Measurements from ENCODE around the gene PTPRC. TPM values are rescaled to one million over a fixed set of nuclear protein-coding genes. Genes with fewer than 3 reads are reported as not detected.
A peak's percentile ranks its signal among the peaks of the same experiment; 100 is the strongest.

PTPRC gene
- total RNA-seq, 1 donor = 281 TPM

GRCh38 chr1:198669023-198669698 is 30.3 kb downstream of the PTPRC start:
- DNase-seq (ENCODE audit: low read depth in 2 of 3, low spot score in 2 of 3) = peak in 2 of 3 donors; percentile 65 to 67

GRCh38 chr1:198669771-198670170 is 30.9 kb downstream of the PTPRC start:
- DNase-seq (ENCODE audit: low read depth in 2 of 3, low spot score in 2 of 3) = no peak

- peak in 1 of 3 donors; percentile 48 for DNase-seq (ENCODE audit: low read depth in 2 of 3, low spot score in 2 of 3)
These were observed 32.3 kb downstream of the PTPRC start for GRCh38 chr1:198671136-198671535.

- no peak for DNase-seq (ENCODE audit: low read depth in 2 of 3, low spot score in 2 of 3)
These were observed 33.3 kb downstream of the PTPRC start for GRCh38 chr1:198672124-198672523.

- DNase-seq (ENCODE audit: low read depth in 2 of 3, low spot score in 2 of 3) = no peak
These were observed 35.2 kb downstream of the PTPRC start for GRCh38 chr1:198674009-198674408.

- peak in 1 of 3 donors; percentile 83 for DNase-seq (ENCODE audit: low read depth in 2 of 3, low spot score in 2 of 3)
These were observed 37.4 kb downstream of the PTPRC start for GRCh38 chr1:198676253-198676652.

GRCh38 chr1:198677027-198677426 is 38.2 kb downstream of the PTPRC start:
- no peak for DNase-seq (ENCODE audit: low read depth in 2 of 3, low spot score in 2 of 3)

- no peak for DNase-seq (ENCODE audit: low read depth in 2 of 3, low spot score in 2 of 3)
These were observed 39.0 kb downstream of the PTPRC start for GRCh38 chr1:198677871-198678270.

- no peak for DNase-seq (ENCODE audit: low read depth in 2 of 3, low spot score in 2 of 3)
These were observed 39.5 kb downstream of the PTPRC start for GRCh38 chr1:198678301-198678836.

GRCh38 chr1:198678901-198679329 is 40.1 kb downstream of the PTPRC start:
- DNase-seq (ENCODE audit: low read depth in 2 of 3, low spot score in 2 of 3) = no peak

GRCh38 chr1:198679535-198680173 is 40.8 kb downstream of the PTPRC start:
- no peak for DNase-seq (ENCODE audit: low read depth in 2 of 3, low spot score in 2 of 3)

GRCh38 chr1:198680174-198680875 is 41.5 kb downstream of the PTPRC start:
- no peak for DNase-seq (ENCODE audit: low read depth in 2 of 3, low spot score in 2 of 3)

GRCh38 chr1:198681252-198681651 is 42.4 kb downstream of the PTPRC start:
- DNase-seq (ENCODE audit: low read depth in 2 of 3, low spot score in 2 of 3) = no peak

GRCh38 chr1:198681831-198682759 is 43.3 kb downstream of the PTPRC start:
- DNase-seq (ENCODE audit: low read depth in 2 of 3, low spot score in 2 of 3) = peak; percentile 76 to 98 (median 97)

GRCh38 chr1:198682850-198683249 is 44.0 kb downstream of the PTPRC start:
- DNase-seq (ENCODE audit: low read depth in 2 of 3, low spot score in 2 of 3) = no peak

- no peak for DNase-seq (ENCODE audit: low read depth in 2 of 3, low spot score in 2 of 3)
These were observed 44.6 kb downstream of the PTPRC start for GRCh38 chr1:198683449-198683848.

- peak in 1 of 3 donors; percentile 57 for DNase-seq (ENCODE audit: low read depth in 2 of 3, low spot score in 2 of 3)
These were observed 47.4 kb downstream of the PTPRC start for GRCh38 chr1:198686069-198686728.

GRCh38 chr1:198687429-198687828 is 48.6 kb downstream of the PTPRC start:
- no peak for DNase-seq (ENCODE audit: low read depth in 2 of 3, low spot score in 2 of 3)

GRCh38 chr1:198691063-198691462 is 52.2 kb downstream of the PTPRC start:
- no peak for DNase-seq (ENCODE audit: low read depth in 2 of 3, low spot score in 2 of 3)

GRCh38 chr1:198693321-198693720 is 54.5 kb downstream of the PTPRC start:
- DNase-seq (ENCODE audit: low read depth in 2 of 3, low spot score in 2 of 3) = no peak

Data from hematopoietic multipotent progenitor cell (in vitro differentiated cells).